NCI-H1417 treated with DMSO at 0.1 percent for 48 hours (cell line): ENCODE measurements around the gene MTUS2.

Source experiments
- DNase-seq: peaks from one replicate; lab custom pipeline; 2025; lab: John Stamatoyannopoulos, UW

The MTUS2 gene

DNA sequence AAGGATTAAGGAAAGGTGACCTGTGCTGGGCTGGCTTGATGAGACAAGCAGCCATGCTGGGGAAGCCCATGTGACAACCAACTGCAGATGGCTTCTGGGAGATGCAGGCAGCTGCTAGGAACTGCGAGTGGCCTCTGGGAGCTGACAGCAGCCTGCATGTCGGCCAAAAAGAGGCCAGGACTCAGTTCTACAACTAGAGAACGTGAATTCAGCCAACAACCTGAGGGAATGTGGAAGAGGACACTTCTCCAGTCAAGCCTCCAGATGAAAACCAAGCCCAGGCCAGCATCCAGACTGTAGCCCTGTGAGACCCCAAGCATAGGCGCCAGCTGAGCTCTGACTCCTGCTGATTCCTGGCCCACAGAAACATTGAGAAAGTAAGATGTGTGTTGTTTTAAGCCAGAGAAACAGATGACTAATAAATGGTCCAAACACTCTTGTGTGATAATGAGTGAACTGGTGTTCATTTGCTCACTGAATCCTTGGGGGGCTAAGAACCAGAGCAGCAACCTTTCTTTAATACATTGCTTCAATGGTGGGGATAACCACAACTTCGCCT is 730.4 kb downstream of the MTUS2 start:
- no peak for DNase-seq

GRCh38 chr13:29551214-29551613 is 731.1 kb downstream of the MTUS2 start:
- DNase-seq = no peak
